SK-N-SH treated with all-trans-retinoic acid at 6 μM for 48 hours (cell line): Measurements from ENCODE around the gene FAM234A.

Source experiments
- ATAC-seq: fragments of 200-7000 bp; cut with Tn5 transposase; 3 replicates; pipeline ENCODE4 v1.9.1; 2020; ENCODE audit warnings: mild to moderate bottlenecking, moderate library complexity
- ARNTL ChIP-seq: fragments of 450-650 bp; formaldehyde crosslinking; IDR thresholded peaks from 2 replicates; pipeline ENCODE4 v1.5.0; 2020; ENCODE audit warnings: low read depth, mild to moderate bottlenecking, moderate library complexity, borderline replicate concordance
- CREB5 ChIP-seq: fragments of 250-450 bp; sonication (Bioruptor Pico); IDR thresholded peaks from 2 replicates; pipeline ENCODE4 v1.5.1; 2020; ENCODE audit warnings: low read depth, mild to moderate bottlenecking, moderate library complexity
- CSRNP3 ChIP-seq: fragments of 250-450 bp; sonication (Bioruptor Pico); IDR thresholded peaks from 2 replicates; pipeline ENCODE4 v1.5.1; 2021; ENCODE audit warnings: mild to moderate bottlenecking, moderate library complexity
- ESRRG ChIP-seq: fragments of 250-450 bp; sonication (Bioruptor Pico); IDR thresholded peaks from 2 replicates; pipeline ENCODE4 v1.6.1; 2021; ENCODE audit warnings: mild to moderate bottlenecking
- GLIS3 ChIP-seq: fragments of 250-450 bp; sonication (Bioruptor Pico); IDR thresholded peaks from 2 replicates; pipeline ENCODE4 v1.5.0; 2020; ENCODE audit warnings: mild to moderate bottlenecking, moderate library complexity
- ISL1 ChIP-seq: fragments of 250-450 bp; sonication (Bioruptor Pico); IDR thresholded peaks from 2 replicates; pipeline ENCODE4 v2.1.2; 2022; ENCODE audit warnings: mild to moderate bottlenecking, moderate library complexity
- OSR1 ChIP-seq: fragments of 250-450 bp; sonication (Bioruptor Pico); IDR thresholded peaks from 2 replicates; pipeline ENCODE4 v1.8.0; 2022; ENCODE audit warnings: moderate library complexity, mild to moderate bottlenecking, inconsistent platforms
- POU6F1 ChIP-seq: fragments of 250-450 bp; sonication (Bioruptor Pico); IDR thresholded peaks from 2 replicates; pipeline ENCODE4 v1.8.0; 2021; ENCODE audit warnings: low read depth, mild to moderate bottlenecking, moderate library complexity, borderline replicate concordance
- SNAI2 ChIP-seq: fragments of 250-450 bp; sonication (Bioruptor Pico); IDR thresholded peaks from 2 replicates; pipeline ENCODE4 v1.5.0; 2020; ENCODE audit warnings: mild to moderate bottlenecking, moderate library complexity
- TCF4 ChIP-seq: fragments of 250-450 bp; sonication (Bioruptor Pico); IDR thresholded peaks from 2 replicates; pipeline ENCODE4 v1.8.0; 2021; ENCODE audit warnings: mild to moderate bottlenecking, moderate library complexity, borderline replicate concordance
- TSHZ2 ChIP-seq: fragments of 250-450 bp; sonication (Bioruptor Pico); IDR thresholded peaks from 2 replicates; pipeline ENCODE4 v1.5.0; 2020; ENCODE audit warnings: mild to moderate bottlenecking, moderate library complexity
- ZFP3 ChIP-seq: fragments of 250-450 bp; sonication (Bioruptor Pico); IDR thresholded peaks from 2 replicates; pipeline ENCODE4 v1.5.0; 2020; ENCODE audit warnings: mild to moderate bottlenecking, moderate library complexity
- ZFP30 ChIP-seq: fragments of 450-650 bp; formaldehyde crosslinking; IDR thresholded peaks from 2 replicates; pipeline ENCODE4 v1.5.0; 2022; ENCODE audit warnings: mild to moderate bottlenecking, moderate library complexity
- ZNF565 ChIP-seq: fragments of 450-650 bp; formaldehyde crosslinking; conservative IDR thresholded peaks from 2 replicates; pipeline ENCODE4 v1.5.0; 2020; ENCODE audit warnings: low read depth, mild to moderate bottlenecking, moderate library complexity
- ZNF70 ChIP-seq: fragments of 450-650 bp; formaldehyde crosslinking; IDR thresholded peaks from 2 replicates; pipeline ENCODE4 v1.5.0; 2020; ENCODE audit warnings: mild to moderate bottlenecking, moderate library complexity
- ZNF8 ChIP-seq: fragments of 450-650 bp; formaldehyde crosslinking; IDR thresholded peaks from 2 replicates; pipeline ENCODE4 v1.5.0; 2020; ENCODE audit warnings: mild to moderate bottlenecking, moderate library complexity

FAM234A gene

GRCh38 chr16:268141-269053 is 33.8 kb downstream of the FAM234A start (continued):
- TF ChIP-seq CSRNP3 = no peak
- TF ChIP-seq CREB5 (CRISPR knock-in tag) = no peak
- TF ChIP-seq SNAI2 (CRISPR knock-in tag) = no peak
- TF ChIP-seq ZFP30 (CRISPR knock-in tag) = no peak
- no peak for TF ChIP-seq ZNF70 (CRISPR knock-in tag)
- no peak for TF ChIP-seq ARNTL

- TF ChIP-seq ZNF565 (CRISPR knock-in tag) = no peak
- no peak for TF ChIP-seq OSR1 (CRISPR knock-in tag)
- no peak for TF ChIP-seq GLIS3
- TF ChIP-seq ARNTL = no peak
- TF ChIP-seq ZFP3 (CRISPR knock-in tag) = no peak
- TF ChIP-seq SNAI2 (CRISPR knock-in tag) = no peak
- no peak for ATAC-seq
These were observed 34.6 kb downstream of the FAM234A start for GRCh38 chr16:269061-269796.

- no peak for ATAC-seq
- TF ChIP-seq ISL1 (CRISPR knock-in tag) (no peak), TSHZ2 (CRISPR knock-in tag) (no peak), ARNTL (no peak)
These were observed 36.0 kb downstream of the FAM234A start for GRCh38 chr16:270381-271255.

GRCh38 chr16:272633-273546 is 38.3 kb downstream of the FAM234A start:
- no peak for TF ChIP-seq POU6F1
- no peak for TF ChIP-seq SNAI2 (CRISPR knock-in tag)
- TF ChIP-seq GLIS3 = no peak
- TF ChIP-seq OSR1 (CRISPR knock-in tag) = no peak
- no peak for TF ChIP-seq TCF4 (CRISPR knock-in tag)
- no peak for TF ChIP-seq TSHZ2 (CRISPR knock-in tag)
- no peak for TF ChIP-seq ZFP3 (CRISPR knock-in tag)
- no peak for TF ChIP-seq CREB5 (CRISPR knock-in tag)
- no peak for TF ChIP-seq ZNF565 (CRISPR knock-in tag)
- no peak for TF ChIP-seq ESRRG (CRISPR knock-in tag)
- TF ChIP-seq ISL1 (CRISPR knock-in tag) = no peak
- no peak for TF ChIP-seq ARNTL
- TF ChIP-seq ZNF8 (CRISPR knock-in tag) = no peak
- ATAC-seq = no peak
